Kidney (tissue), 14 donors: ENCODE data around the gene PIGT. TPM values are rescaled to one million over a fixed set of nuclear protein-coding genes. Genes with fewer than 3 reads are reported as not detected.

Experiments used
- DNase-seq, 5 donors: peaks; one replicate each; pipeline ENCODE4 v3.0.0-alpha.2; 2013 to 2020
- FAIRE-seq: peaks from 2 replicates; lab custom pipeline; 2012; peaks lifted over from hg19 to GRCh38; lab: Jason Lieb, UNC
- H3K27ac ChIP-seq, 2 donors: one replicate each; pipeline ENCODE4 v1.7.0; 2013; ENCODE audit warnings: low read depth in 2 of 2, low read length in 2 of 2, inconsistent platforms in 1 of 2
- H3K27me3 ChIP-seq: one replicate; pipeline ENCODE4 v1.7.1; 2013; ENCODE audit warnings: low read length, inconsistent platforms; ENCODE audit not compliant: control insufficient read depth, insufficient read depth
- H3K36me3 ChIP-seq, 3 donors: one replicate each; pipeline versions ENCODE4 v1.7.0 to v1.7.1; 2013; ENCODE audit warnings: low read length in 3 of 3, control low read depth in 1 of 3, inconsistent platforms in 1 of 3; ENCODE audit not compliant: insufficient read depth in 3 of 3, control insufficient read depth in 2 of 3
- H3K4me1 ChIP-seq, 3 donors: one replicate each; pipeline versions ENCODE4 v1.7.0 to v1.7.1; 2013; ENCODE audit warnings: low read length in 3 of 3, inconsistent platforms in 1 of 3, low read depth in 1 of 3; ENCODE audit not compliant: control insufficient read depth in 2 of 3, insufficient read depth in 2 of 3
- H3K4me3 ChIP-seq, 3 donors: one replicate each; pipeline versions ENCODE4 v1.7.0 to v1.8.1; 2013; ENCODE audit warnings: low read length in 3 of 3, control low read depth in 1 of 3, inconsistent platforms in 1 of 3
- H3K9ac ChIP-seq, 3 donors: one replicate each; pipeline versions ENCODE4 v1.7.0 to v1.7.1; 2013; ENCODE audit warnings: low read length in 3 of 3, control low read depth in 1 of 3, inconsistent platforms in 1 of 3
- H3K9me3 ChIP-seq, 3 donors: one replicate each; pipeline versions ENCODE4 v1.7.0 to v1.7.1; 2013; ENCODE audit warnings: low read length in 3 of 3, control low read depth in 1 of 3, inconsistent platforms in 1 of 3; ENCODE audit not compliant: control insufficient read depth in 2 of 3, insufficient read depth in 1 of 3
- intact Hi-C: fragments of 100-400 bp; cut with DNase I; formaldehyde crosslinking; loops from one replicate; pipeline ENCODE4 v1.11.1; 2022
- polyA plus RNA-seq: library from polyadenylated mRNA; stranded (reverse); fragments of 350-450 nt; fragmentation: Illumina TruSeq; extraction: RNeasy Lipid Tissue Mini Kit (QIAGEN cat#74804); gene quantifications from one replicate; pipeline ENCODE4 v1.2.3, GENCODE V29; 2014; ENCODE audit warnings: low read depth, low replicate concordance; ENCODE audit not compliant: insufficient read depth
- total RNA-seq: library from RNA; stranded (reverse); fragmentation: NEBNext Ultra II Directional; extraction: Animal tissue kit (Norgen Biotek cat#: 25700); gene quantifications from one replicate; pipeline ENCODE4 v1.2.1, GENCODE V29; 2021
- TF ChIP-seq, protein P1 (sequence below): IDR thresholded peaks from 3 replicates; pipeline ENCODE4 v1.5.1; 2012; ENCODE audit warnings: mild to moderate bottlenecking, moderate library complexity, borderline replicate concordance; ENCODE audit not compliant: insufficient read depth; ENCODE audit errors: extremely low read depth
- donor health status: control.
- donor health status: control.
- donor health status: control.
- donor health status: control.
- donor health status: control.
- donor health status: DM: yes; HTN: yes; CAD: no.
- donor health status: Normal renal cell carcinoma (clear cell type).

PIGT gene
- total and polyA plus RNA-seq, 2 donors from 2014 or later, result 90.9 to 95.0 TPM

DNA sequence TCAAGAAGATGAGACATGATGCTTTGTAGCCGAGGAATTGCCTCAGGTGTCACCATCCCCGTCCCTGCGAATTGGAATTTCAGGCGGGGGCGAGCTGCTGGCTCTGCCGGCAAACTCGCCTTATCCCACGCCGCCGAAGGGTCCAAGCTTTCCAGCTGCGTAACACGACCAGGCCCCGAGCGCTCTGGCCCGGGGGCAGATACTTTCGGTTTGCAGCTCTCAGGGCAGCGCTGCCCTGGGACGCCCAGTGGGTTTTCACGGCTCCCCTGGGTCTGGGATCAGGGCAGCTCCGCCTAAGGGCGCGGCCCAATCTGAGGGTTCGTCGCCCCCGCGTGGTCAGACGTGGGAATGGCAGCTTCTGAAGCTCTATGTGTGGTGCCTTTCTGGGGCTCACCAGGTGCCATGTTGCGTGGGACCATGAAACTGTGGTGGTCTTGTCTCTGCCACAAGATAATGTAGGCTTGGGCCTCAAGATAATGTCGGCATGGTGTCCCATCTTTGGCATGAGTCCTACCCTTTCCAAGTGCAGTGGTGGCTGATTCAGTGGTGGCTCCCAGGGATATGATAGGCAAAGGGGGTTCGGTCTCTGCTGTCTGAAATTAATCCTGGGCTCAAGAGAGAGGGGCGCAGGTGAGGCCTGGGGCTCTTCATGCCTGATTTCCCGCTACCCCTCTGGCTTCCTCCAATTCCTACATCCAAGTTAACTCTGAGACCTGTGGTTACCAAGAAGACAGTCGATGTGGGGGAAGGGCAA lies 21.0 kb downstream of the PIGT start:
- H3K27ac ChIP-seq, result peak overlapping the region in 1 of 2 donors; percentile 52
- no peaks in the 10 kb centered on the region for H3K4me1 ChIP-seq
- peak overlapping the region; percentile 27 to 85 (median 74) for H3K9ac ChIP-seq
- H3K9me3 ChIP-seq, result no peaks in the 10 kb centered on the region
- FAIRE-seq, result no peak
- H3K4me3 ChIP-seq, result peak overlapping the region; percentile 28 to 80 (median 71)
- H3K27me3 ChIP-seq, result no peaks in the 10 kb centered on the region
- peak; percentile 85 to 95 (median 89) for DNase-seq
- intact Hi-C loops, result loop anchor here (5.0 to 10.0 kb wide), 2 partner anchors 62 to 115 kb away; partner anchors contain the start of gene TP53TG5
- no peaks in the 10 kb centered on the region for H3K36me3 ChIP-seq
- TF ChIP-seq, protein P1, sequence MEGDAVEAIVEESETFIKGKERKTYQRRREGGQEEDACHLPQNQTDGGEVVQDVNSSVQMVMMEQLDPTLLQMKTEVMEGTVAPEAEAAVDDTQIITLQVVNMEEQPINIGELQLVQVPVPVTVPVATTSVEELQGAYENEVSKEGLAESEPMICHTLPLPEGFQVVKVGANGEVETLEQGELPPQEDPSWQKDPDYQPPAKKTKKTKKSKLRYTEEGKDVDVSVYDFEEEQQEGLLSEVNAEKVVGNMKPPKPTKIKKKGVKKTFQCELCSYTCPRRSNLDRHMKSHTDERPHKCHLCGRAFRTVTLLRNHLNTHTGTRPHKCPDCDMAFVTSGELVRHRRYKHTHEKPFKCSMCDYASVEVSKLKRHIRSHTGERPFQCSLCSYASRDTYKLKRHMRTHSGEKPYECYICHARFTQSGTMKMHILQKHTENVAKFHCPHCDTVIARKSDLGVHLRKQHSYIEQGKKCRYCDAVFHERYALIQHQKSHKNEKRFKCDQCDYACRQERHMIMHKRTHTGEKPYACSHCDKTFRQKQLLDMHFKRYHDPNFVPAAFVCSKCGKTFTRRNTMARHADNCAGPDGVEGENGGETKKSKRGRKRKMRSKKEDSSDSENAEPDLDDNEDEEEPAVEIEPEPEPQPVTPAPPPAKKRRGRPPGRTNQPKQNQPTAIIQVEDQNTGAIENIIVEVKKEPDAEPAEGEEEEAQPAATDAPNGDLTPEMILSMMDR, result peak; percentile 97

DNA sequence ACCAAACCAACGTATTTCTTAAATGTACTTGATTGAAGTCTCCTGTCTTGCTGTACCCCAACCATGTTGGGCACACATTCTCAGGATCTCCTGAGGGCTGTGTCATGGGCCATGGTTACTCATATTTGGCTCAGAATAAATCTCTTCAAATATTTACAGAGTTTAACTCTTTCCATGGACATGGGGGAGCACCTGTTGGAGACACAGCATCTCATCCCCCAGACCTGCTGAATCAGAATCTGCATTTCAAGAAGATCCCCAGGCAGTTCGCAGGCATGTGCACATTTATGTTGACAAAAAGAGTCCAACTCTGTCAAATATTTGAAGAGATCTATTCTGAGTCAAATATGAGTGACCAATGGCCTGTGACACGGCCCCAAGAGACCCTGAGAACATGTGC lies 24.5 kb downstream of the PIGT start:
- DNase-seq (no peak), FAIRE-seq (no peak)
- Histone ChIP-seq H3K27ac (no peak overlapping the region), H3K36me3 (no peaks in the 10 kb centered on the region), H3K9me3 (no peaks in the 10 kb centered on the region), H3K9ac (no peak overlapping the region), H3K4me3 (no peak overlapping the region), H3K27me3 (no peaks in the 10 kb centered on the region), H3K4me1 (no peaks in the 10 kb centered on the region)
- TF ChIP-seq, protein P1, result no peak
- intact Hi-C loops, result no loop called here

DNA sequence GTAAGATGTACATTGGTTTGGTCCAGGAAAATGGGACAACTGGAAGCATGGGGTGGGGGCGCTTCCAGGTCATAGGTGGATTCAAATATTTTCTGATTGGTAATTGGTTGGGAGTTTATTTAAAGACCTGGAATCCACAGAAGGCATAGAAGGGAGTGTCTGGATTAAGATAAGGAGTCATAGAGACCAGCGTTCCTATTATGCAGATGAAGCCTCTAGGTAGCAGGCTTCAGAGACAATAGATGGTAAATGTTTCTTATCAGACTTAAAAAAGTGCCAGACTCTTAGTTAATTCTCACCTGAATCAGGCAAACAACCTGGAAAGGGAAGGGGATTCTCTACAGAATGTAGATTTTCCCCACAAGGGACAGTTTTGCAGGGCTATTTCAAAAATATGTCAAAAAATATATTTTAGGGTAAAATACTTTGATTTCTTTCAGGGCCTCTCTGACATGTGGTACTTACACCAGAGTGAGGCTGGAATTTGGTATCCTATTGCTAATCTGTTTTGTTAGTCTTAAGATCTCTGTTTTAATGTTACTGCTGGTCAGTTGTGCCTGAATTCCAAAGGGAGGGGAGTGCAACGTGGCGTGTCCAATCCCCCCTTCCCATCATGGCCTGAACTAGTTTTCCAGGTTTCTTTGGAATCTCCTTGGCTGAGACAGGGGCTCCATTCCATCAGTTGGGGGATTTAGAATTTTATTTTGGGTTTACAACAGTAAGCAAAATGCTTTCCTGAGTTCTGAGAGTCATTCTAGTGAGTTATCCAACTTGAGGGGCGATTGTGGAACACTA lies 25.1 kb downstream of the PIGT start:
- no peak for FAIRE-seq

More for the DNA sequence above, 25.1 kb downstream of the PIGT start:
- intact Hi-C loops, result no loop called here
- H3K4me1 ChIP-seq, result no peaks in the 10 kb centered on the region
- H3K9ac ChIP-seq, result no peak overlapping the region
- no peak overlapping the region for H3K27ac ChIP-seq
- no peak overlapping the region for H3K4me3 ChIP-seq
- no peaks in the 10 kb centered on the region for H3K36me3 ChIP-seq
- no peaks in the 10 kb centered on the region for H3K9me3 ChIP-seq
- TF ChIP-seq, protein P1, result no peak
- peak in 3 of 5 donors; percentile 53 to 73 (median 72) for DNase-seq
- no peaks in the 10 kb centered on the region for H3K27me3 ChIP-seq
